GM23338 (cell line): ENCODE results near the gene GSC2.

Experiments used
- CTCF ChIP-seq, 2 experiments: fragments of 200-600 bp in 1 of 2; sonication (generic) in 1 of 2; conservative IDR thresholded peaks; 2 replicates each; pipeline versions ENCODE4 v1.5.1 to v1.6.1; 2016 to 2017; ENCODE audit warnings: antibody characterized with exemption in 2 of 2, low read depth in 2 of 2, mild to moderate bottlenecking in 2 of 2, moderate library complexity in 1 of 2
- EZH2 ChIP-seq: fragments of 200-600 bp; sonication (generic); IDR thresholded peaks from one replicate; pipeline ENCODE4 v1.8.0; 2017; ENCODE audit warnings: antibody characterized with exemption, mild to moderate bottlenecking, low read depth; ENCODE audit not compliant: unreplicated experiment
- POLR2AphosphoS5 ChIP-seq: IDR thresholded peaks from 2 replicates; pipeline ENCODE4 v1.6.1; 2016; ENCODE audit warnings: antibody characterized with exemption, low read depth
- REST ChIP-seq: IDR thresholded peaks from one replicate; pipeline ENCODE4 v1.6.1; 2018; ENCODE audit warnings: antibody characterized with exemption; ENCODE audit not compliant: unreplicated experiment
- STAT1 ChIP-seq: IDR thresholded peaks from one replicate; pipeline ENCODE4 v1.6.1; 2016; ENCODE audit warnings: antibody characterized with exemption; ENCODE audit not compliant: unreplicated experiment
- ZNF462 ChIP-seq: fragments of 250-450 bp; sonication (Bioruptor Pico); IDR thresholded peaks from 2 replicates; pipeline ENCODE4 v1.5.0; 2020; ENCODE audit warnings: mild to moderate bottlenecking, moderate library complexity

- TF ChIP-seq ZNF462 (CRISPR knock-in tag) (no peak), EZH2 (no peak), REST (no peak), CTCF (conservative IDR thresholded peaks at IDR 0.05; ENCODE audit: low read depth in 2 of 2) (no peak), POLR2AphosphoS5 (no peak), STAT1 (no peak)
Measured at GRCh38 chr22:19151329-19152191, 1.5 kb upstream of the GSC2 start.
